HG03196 (cell line): ENCODE data around the gene DNAH14.
A peak's percentile ranks its signal among the peaks of the same experiment; 100 is the strongest.
"Not testable (repeated sequence)": the region's sequence is repeated elsewhere in the genome, so short reads cannot be mapped to it uniquely, and the experiment has no call there.

ENCODE experiments used
- ATAC-seq: cut with Tn5 transposase; IDR thresholded peaks from one replicate; pipeline ENCODE4 v1.9.1; 2021; ENCODE audit not compliant: unreplicated experiment

Gene DNAH14

GRCh38 chr1:224920930-224921329 is 8.5 kb upstream of the DNAH14 start:
- no peak for ATAC-seq

- no peak for ATAC-seq
Observed at GRCh38 chr1:224921354-224921753, 8.1 kb upstream of the DNAH14 start.

- ATAC-seq: peak; percentile 58
Observed at GRCh38 chr1:224922404-224923164, 6.9 kb upstream of the DNAH14 start.

- ATAC-seq: no peak
Observed at GRCh38 chr1:224923726-224924125, 5.7 kb upstream of the DNAH14 start.

- ATAC-seq: not testable (repeated sequence)
Observed at GRCh38 chr1:224927631-224928030, 1.8 kb upstream of the DNAH14 start.

GRCh38 chr1:224928906-224929305 is 569 bp upstream of the DNAH14 start:
- ATAC-seq: no peak

GRCh38 chr1:224931605-224932004 is 2.1 kb downstream of the DNAH14 start:
- ATAC-seq: no peak

- ATAC-seq: no peak
Observed at GRCh38 chr1:224932607-224933249, 3.3 kb downstream of the DNAH14 start.

- ATAC-seq: no peak
Observed at GRCh38 chr1:224933584-224933983, 4.1 kb downstream of the DNAH14 start.

GRCh38 chr1:224938652-224939051 is 9.2 kb downstream of the DNAH14 start:
- no peak for ATAC-seq

GRCh38 chr1:224939844-224940425 is 10.5 kb downstream of the DNAH14 start:
- no peak for ATAC-seq

GRCh38 chr1:224940735-224941134 is 11.3 kb downstream of the DNAH14 start:
- ATAC-seq: not testable (repeated sequence)

GRCh38 chr1:224945651-224946348 is 16.3 kb downstream of the DNAH14 start:
- not testable (repeated sequence) for ATAC-seq

GRCh38 chr1:224946349-224946691 is 16.8 kb downstream of the DNAH14 start:
- not testable (repeated sequence) for ATAC-seq

GRCh38 chr1:224957696-224958095 is 28.2 kb downstream of the DNAH14 start:
- ATAC-seq: no peak

GRCh38 chr1:224958490-224958889 is 29.0 kb downstream of the DNAH14 start:
- no peak for ATAC-seq

- no peak for ATAC-seq
Observed at GRCh38 chr1:224959115-224959514, 29.6 kb downstream of the DNAH14 start.

- ATAC-seq: no peak
Observed at GRCh38 chr1:224959656-224960055, 30.2 kb downstream of the DNAH14 start.

GRCh38 chr1:224980181-224980580 is 50.7 kb downstream of the DNAH14 start:
- ATAC-seq: no peak

GRCh38 chr1:224981922-224982354 is 52.5 kb downstream of the DNAH14 start:
- not testable (repeated sequence) for ATAC-seq

- ATAC-seq: no peak
Observed at GRCh38 chr1:224988042-224988441, 58.6 kb downstream of the DNAH14 start.

GRCh38 chr1:224989615-224990014 is 60.1 kb downstream of the DNAH14 start:
- no peak for ATAC-seq
